Breast epithelium (tissue), 3 donors: ENCODE results near the gene REM2.

Source experiments
- POLR2A ChIP-seq: fragments of 450-650 bp; IDR thresholded peaks from one replicate; pipeline ENCODE4 v1.6.1; 2016; ENCODE audit warnings: antibody characterized with exemption, mild to moderate bottlenecking, moderate library complexity
- TF ChIP-seq, protein P1 (sequence below), 3 donors: fragments of 450-650 bp; IDR thresholded peaks; one replicate each; pipeline ENCODE4 v1.5.1; 2016 to 2017; ENCODE audit warnings: antibody characterized with exemption in 3 of 3, mild to moderate bottlenecking in 3 of 3, moderate library complexity in 3 of 3

GRCh38 chr14:22846811-22847307 is 36.2 kb upstream of the REM2 start:
- TF ChIP-seq, protein P1, sequence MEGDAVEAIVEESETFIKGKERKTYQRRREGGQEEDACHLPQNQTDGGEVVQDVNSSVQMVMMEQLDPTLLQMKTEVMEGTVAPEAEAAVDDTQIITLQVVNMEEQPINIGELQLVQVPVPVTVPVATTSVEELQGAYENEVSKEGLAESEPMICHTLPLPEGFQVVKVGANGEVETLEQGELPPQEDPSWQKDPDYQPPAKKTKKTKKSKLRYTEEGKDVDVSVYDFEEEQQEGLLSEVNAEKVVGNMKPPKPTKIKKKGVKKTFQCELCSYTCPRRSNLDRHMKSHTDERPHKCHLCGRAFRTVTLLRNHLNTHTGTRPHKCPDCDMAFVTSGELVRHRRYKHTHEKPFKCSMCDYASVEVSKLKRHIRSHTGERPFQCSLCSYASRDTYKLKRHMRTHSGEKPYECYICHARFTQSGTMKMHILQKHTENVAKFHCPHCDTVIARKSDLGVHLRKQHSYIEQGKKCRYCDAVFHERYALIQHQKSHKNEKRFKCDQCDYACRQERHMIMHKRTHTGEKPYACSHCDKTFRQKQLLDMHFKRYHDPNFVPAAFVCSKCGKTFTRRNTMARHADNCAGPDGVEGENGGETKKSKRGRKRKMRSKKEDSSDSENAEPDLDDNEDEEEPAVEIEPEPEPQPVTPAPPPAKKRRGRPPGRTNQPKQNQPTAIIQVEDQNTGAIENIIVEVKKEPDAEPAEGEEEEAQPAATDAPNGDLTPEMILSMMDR (IDR thresholded peaks at IDR 0.05): no peak
- TF ChIP-seq POLR2A: no peak
